Heart left ventricle (tissue), 16 donors: ENCODE data around the gene IL12RB2. TPM values are rescaled to one million over a fixed set of nuclear protein-coding genes. Genes with fewer than 3 reads are reported as not detected.

Experiments
- ATAC-seq, 4 donors: fragments of 200-7000 bp; cut with Tn5 transposase; one replicate each; pipeline ENCODE4 v1.9.1; 2020 to 2022; ENCODE audit warnings: moderate library complexity in 4 of 4, mild to moderate bottlenecking in 3 of 4, moderate number of reproducible peaks in 1 of 4
- DNase-seq, 5 donors: peaks; one replicate each; pipeline ENCODE4 v3.0.0-alpha.2; 2020
- H3K27ac ChIP-seq, 12 donors: fragments of 200-600 bp; sonication (generic) in 4 of 12; one replicate each; pipeline versions ENCODE4 v1.5.0 to v1.8.0; 2016 to 2022; ENCODE audit warnings: mild to moderate bottlenecking in 2 of 12
- H3K27me3 ChIP-seq, 9 donors: fragments of 200-600 bp; sonication (generic) in 2 of 9; one replicate each; pipeline versions ENCODE4 v1.5.1 to v1.8.0; 2016 to 2022; ENCODE audit warnings: mild to moderate bottlenecking in 3 of 9
- H3K36me3 ChIP-seq, 9 donors: fragments of 200-600 bp; sonication (generic) in 2 of 9; one replicate each; pipeline versions ENCODE4 v1.5.0 to v1.8.0; 2018 to 2022; ENCODE audit warnings: mild to moderate bottlenecking in 2 of 9
- H3K4me1 ChIP-seq, 12 donors: fragments of 200-600 bp; sonication (generic) in 4 of 12; one replicate each; pipeline versions ENCODE4 v1.5.0 to v1.8.0; 2016 to 2022; ENCODE audit warnings: mild to moderate bottlenecking in 3 of 12
- H3K4me3 ChIP-seq, 12 donors: fragments of 200-600 bp; sonication (generic) in 4 of 12; one replicate each; pipeline versions ENCODE4 v1.5.0 to v1.8.0; 2017 to 2022; ENCODE audit warnings: mild to moderate bottlenecking in 9 of 12, moderate library complexity in 4 of 12
- H3K9me3 ChIP-seq, 12 donors: fragments of 200-600 bp; sonication (generic) in 4 of 12; one replicate each; pipeline versions ENCODE4 v1.5.0 to v1.8.0; 2016 to 2022; ENCODE audit warnings: mild to moderate bottlenecking in 1 of 12
- POLR2A ChIP-seq, 2 donors: fragments of 450-650 bp; IDR thresholded peaks; one replicate each; pipeline ENCODE4 v1.6.1; 2017; ENCODE audit warnings: antibody characterized with exemption in 2 of 2, mild to moderate bottlenecking in 2 of 2, moderate library complexity in 2 of 2
- WGBS, 4 donors: extraction: QIAGEN DNeasy Blood & Tissue Kit in 2 of 4; methylation state at CpG; one replicate each; pipeline versions ENCODE4 v1.1.5 to v1.1.7; 2013 to 2018; 5-methylcytosine and 5-hydroxymethylcytosine counted together
- intact Hi-C, 10 donors: fragments of 100-400 bp; cut with DNase I; formaldehyde crosslinking; loops; one replicate each; pipeline versions ENCODE4 v1.11.1 to v1.14.2; 2022
- polyA plus RNA-seq, 2 donors: library from polyadenylated mRNA; stranded (reverse); fragments of 200-250 nt; gene quantifications; one replicate each; pipeline ENCODE4 v1.2.3, GENCODE V29; 2013
- total RNA-seq, 9 donors: library from RNA; depleted of rRNA in 2 of 9; stranded (reverse); fragments of >200 nt in 2 of 9; fragmentation: NEBNext Ultra II Directional in 3 of 9; extraction: Animal tissue kit (Norgen Biotek cat#: 25700) in 3 of 9; gene quantifications; one replicate each; pipeline versions ENCODE4 v1.1.0 to v1.2.4, GENCODE V29; 2016 to 2023
- TF ChIP-seq, protein P1 (sequence below), 12 donors: fragments of 200-600 bp; sonication (generic) in 4 of 12; IDR thresholded peaks; one replicate each; pipeline versions ENCODE4 v1.5.0 to v1.8.0; 2018 to 2022; ENCODE audit warnings: antibody characterized with exemption in 12 of 12, mild to moderate bottlenecking in 5 of 12
- donor health status: ischemic (EF 13 %, LVEDD 7.1; RV severe dilation, severe dysfunction).
- donor health status: healthy with polysubstance abuse.
- donor health status: DM: no; HTN: yes; CAD: no.
- donor health status: DM: no; HTN: no; CAD: no.
- donor health status: ischemic (EF 25% LVEDD 6.9; RV normal size, moderate dysfunction).
- donor health status: ischemic (EF 25% LVEDD 5.7; RV mildly dilated, moderate dysfunction).
- donor health status: healthy.
- donor health status: DM: yes; HTN: yes; CAD: no.
- donor health status: ischemic (EF 35%, LVEDD 5.7; RV mildly dilated, moderate dysfunction).
- donor health status: nonischemic (EF 11% LVEDD 7.7; RV severe dilation, severe dysfunction).
- donor health status: DM: yes; HTN: yes; CAD: no.
- donor health status: PGD.
- donor health status: ischemic (EF 29% LVEDD 5.4; RV normal size, mild dysfunction).
- donor health status: nonischemic (EF 23%, LVEDD 6.1; RV moderate dilation, normal function).

The IL12RB2 gene
- total and polyA plus RNA-seq, 11 donors: 0.04 to 1.9 (median 0.36) TPM; not detected in 2

DNA sequence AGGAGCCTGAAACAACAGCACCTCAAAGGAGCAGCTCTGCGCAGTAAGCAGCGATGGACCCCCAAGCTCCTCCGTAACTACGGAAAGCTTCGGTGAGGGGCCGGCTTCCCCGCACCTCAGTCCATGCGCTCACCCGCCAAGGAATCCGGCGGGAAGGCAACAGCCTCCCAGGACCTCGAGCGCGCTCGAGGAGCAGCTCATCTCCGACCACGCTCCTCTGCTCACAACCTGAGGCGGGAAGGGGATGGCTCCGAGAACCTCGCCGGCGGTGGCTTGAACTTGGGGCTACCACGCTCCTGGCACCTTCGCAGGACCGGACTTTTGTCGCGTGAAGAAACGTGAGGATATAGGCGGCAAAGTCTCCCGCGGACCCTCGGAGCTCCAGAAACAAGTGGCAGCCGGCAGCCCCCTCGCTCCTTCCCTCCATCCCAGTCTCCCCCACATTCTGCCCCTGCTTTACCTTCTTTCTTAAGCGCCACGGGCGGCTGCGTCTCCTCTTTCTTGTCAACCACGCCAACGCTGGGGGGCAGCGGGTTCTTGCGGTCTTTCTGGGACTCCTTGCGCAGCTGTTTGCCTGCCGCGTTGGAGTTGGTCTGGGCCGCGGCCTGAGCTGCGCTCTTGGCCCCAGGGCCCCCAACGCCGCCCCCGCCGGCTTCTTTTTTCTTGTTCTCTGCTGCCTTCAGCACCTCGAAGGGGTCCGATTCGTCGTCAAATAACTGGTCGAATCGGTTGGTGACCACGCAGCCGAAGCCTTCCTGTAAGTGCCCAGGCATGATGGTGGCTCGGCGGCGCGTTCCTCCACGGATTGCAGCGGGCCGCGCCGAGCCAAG, 122.1 kb downstream of the IL12RB2 start:
- intact Hi-C loops: loop anchor here in 5 of 10 donors (5.0 to 10.0 kb wide), 5 partner anchors 33 to 505 kb away; partner anchors contain the start of genes DNAI4 (in 1 of the 5), GADD45A (in 1 of the 5) and MIER1 (in 1 of the 5)
- Histone ChIP-seq H3K4me3 (peak overlapping the region; percentile 59 to 95 (median 84)), H3K27me3 (no peaks in the 10 kb centered on the region), H3K27ac (peak overlapping the region; percentile 66 to 97 (median 92)), H3K4me1 (peaks cover 0 to 65% (median 36%) of the 10 kb centered on the region in 12 donors), H3K9me3 (no peaks in the 10 kb centered on the region), H3K36me3 (peaks cover 0 to 19% (median 14%) of the 10 kb centered on the region in 9 donors)
- DNase-seq: peak; percentile 12 to 53 (median 27)
- WGBS, 4 donors: 0% methylated on average over 35 to 69 of the region's 69 CpGs
- peak; percentile 1 to 39 (median 20) for ATAC-seq
- TF ChIP-seq POLR2A (IDR thresholded peaks at IDR 0.05): no peak
- TF ChIP-seq, protein P1, sequence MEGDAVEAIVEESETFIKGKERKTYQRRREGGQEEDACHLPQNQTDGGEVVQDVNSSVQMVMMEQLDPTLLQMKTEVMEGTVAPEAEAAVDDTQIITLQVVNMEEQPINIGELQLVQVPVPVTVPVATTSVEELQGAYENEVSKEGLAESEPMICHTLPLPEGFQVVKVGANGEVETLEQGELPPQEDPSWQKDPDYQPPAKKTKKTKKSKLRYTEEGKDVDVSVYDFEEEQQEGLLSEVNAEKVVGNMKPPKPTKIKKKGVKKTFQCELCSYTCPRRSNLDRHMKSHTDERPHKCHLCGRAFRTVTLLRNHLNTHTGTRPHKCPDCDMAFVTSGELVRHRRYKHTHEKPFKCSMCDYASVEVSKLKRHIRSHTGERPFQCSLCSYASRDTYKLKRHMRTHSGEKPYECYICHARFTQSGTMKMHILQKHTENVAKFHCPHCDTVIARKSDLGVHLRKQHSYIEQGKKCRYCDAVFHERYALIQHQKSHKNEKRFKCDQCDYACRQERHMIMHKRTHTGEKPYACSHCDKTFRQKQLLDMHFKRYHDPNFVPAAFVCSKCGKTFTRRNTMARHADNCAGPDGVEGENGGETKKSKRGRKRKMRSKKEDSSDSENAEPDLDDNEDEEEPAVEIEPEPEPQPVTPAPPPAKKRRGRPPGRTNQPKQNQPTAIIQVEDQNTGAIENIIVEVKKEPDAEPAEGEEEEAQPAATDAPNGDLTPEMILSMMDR (IDR thresholded peaks at IDR 0.05): no peak

DNA sequence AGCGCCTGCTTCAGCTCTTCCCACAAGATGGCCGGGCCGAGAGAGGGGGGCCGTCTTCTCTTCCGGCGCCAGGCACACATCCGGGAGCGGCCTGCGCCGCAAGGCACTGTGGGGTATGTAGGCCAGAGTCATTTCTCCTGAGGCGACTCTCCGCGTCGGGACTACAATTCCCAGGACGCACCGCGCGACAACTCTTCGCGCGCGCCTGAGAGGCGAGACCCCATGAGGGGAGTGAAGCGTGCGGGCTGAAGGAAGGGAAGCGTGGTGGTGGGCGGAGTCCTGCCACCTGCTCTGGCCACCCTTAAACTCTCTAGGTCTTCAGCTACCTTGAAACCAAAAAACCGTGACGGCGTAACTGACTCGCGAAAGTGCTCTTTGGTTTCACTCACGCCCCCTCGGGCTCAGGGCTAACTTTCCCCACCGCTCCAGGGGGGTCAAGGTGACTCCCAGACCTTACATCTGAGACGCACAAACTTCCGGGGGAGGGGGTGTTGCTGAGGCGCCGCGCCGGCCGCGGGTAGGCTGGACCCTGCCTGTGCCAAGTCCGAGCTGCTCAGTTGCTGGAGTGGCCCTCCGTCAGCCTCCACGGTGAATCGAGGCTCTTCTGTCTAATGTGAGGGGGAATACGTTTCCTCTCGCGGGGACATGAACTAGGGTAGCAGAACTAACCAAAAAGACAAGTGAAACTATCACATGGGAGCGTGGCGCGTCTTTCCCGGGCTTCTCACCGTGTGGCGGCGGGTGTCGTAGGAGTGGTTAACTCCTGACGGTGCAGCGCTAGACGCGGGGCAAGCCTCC, 122.9 kb downstream of the IL12RB2 start, which contains the start of gene SERBP1:
Gene SERBP1 (minus strand): TSS at position 45 of the 798 bp plus-strand sequence. CDS start 102 bp downstream, outside the sequence.
- H3K27me3 ChIP-seq: no peaks in the 10 kb centered on the region
- intact Hi-C loops: loop anchor here in 2 of 10 donors (5.0 to 10.0 kb wide), 2 partner anchors 257 to 506 kb away; partner anchors contain the start of genes DNAI4 (in 1 of the 2), GADD45A (in 1 of the 2) and MIER1 (in 1 of the 2)
- TF ChIP-seq POLR2A (IDR thresholded peaks at IDR 0.05): peak in 1 of 2 donors; percentile 72
- TF ChIP-seq, protein P1 (IDR thresholded peaks at IDR 0.05): no peak
- H3K4me1 ChIP-seq: peaks cover 0 to 63% (median 36%) of the 10 kb centered on the region in 12 donors
- H3K36me3 ChIP-seq: peaks cover 0 to 11% (median 6%) of the 10 kb centered on the region in 9 donors
- H3K4me3 ChIP-seq: peak within 1 kb of the TSS; percentile 59 to 95 (median 84)
- H3K27ac ChIP-seq: peak within 1 kb of the TSS; percentile 76 to 97 (median 92)
- peak; percentile 96 to 98 (median 98) for DNase-seq
- peak; percentile 97 to 99 (median 98) for ATAC-seq
- WGBS, 4 donors: 0 to 1% (median 0%) methylated on average over 47 to 62 of the region's 62 CpGs
- no peaks in the 10 kb centered on the region for H3K9me3 ChIP-seq

GRCh38 chr1:67431156-67431765, 123.6 kb downstream of the IL12RB2 start:
- DNase-seq: no peak
- no peaks in the 10 kb centered on the region for H3K9me3 ChIP-seq
- H3K27me3 ChIP-seq: no peaks in the 10 kb centered on the region
- peaks cover 0 to 56% (median 30%) of the 10 kb centered on the region in 12 donors for H3K4me1 ChIP-seq
- intact Hi-C loops: loop anchor here in 2 of 10 donors (5.0 to 10.0 kb wide), 2 partner anchors 256 to 506 kb away; partner anchors contain the start of genes DNAI4 (in 1 of the 2), GADD45A (in 1 of the 2) and MIER1 (in 1 of the 2)
- peak overlapping the region; percentile 76 to 97 (median 92) for H3K27ac ChIP-seq
- no peak for TF ChIP-seq POLR2A (IDR thresholded peaks at IDR 0.05)
- TF ChIP-seq, protein P1 (IDR thresholded peaks at IDR 0.05): no peak
- peaks cover 0 to 4% (median 0%) of the 10 kb centered on the region in 9 donors for H3K36me3 ChIP-seq
- WGBS, 4 donors: 19 to 24% (median 21%) methylated on average over 12 of the region's 12 CpGs
- peak overlapping the region; percentile 59 to 95 (median 84) for H3K4me3 ChIP-seq
- no peak for ATAC-seq
